Hepatic stellate cell (primary cell): ENCODE data around the gene ZNF853.

Experiments used
- DNase-seq: peaks from one replicate; pipeline ENCODE4 v3.0.0; 2011; ENCODE audit warnings: low spot score

The ZNF853 gene

GRCh38 chr7:6636741-6637543 is 21.5 kb downstream of the ZNF853 start, which contains the start of gene ZNF316:
Gene ZNF316, plus strand, starts transcription at chr7:6637318. Its CDS starts 5,092 bp downstream, at chr7:6642410.
- DNase-seq, result peak; percentile 90

DNA sequence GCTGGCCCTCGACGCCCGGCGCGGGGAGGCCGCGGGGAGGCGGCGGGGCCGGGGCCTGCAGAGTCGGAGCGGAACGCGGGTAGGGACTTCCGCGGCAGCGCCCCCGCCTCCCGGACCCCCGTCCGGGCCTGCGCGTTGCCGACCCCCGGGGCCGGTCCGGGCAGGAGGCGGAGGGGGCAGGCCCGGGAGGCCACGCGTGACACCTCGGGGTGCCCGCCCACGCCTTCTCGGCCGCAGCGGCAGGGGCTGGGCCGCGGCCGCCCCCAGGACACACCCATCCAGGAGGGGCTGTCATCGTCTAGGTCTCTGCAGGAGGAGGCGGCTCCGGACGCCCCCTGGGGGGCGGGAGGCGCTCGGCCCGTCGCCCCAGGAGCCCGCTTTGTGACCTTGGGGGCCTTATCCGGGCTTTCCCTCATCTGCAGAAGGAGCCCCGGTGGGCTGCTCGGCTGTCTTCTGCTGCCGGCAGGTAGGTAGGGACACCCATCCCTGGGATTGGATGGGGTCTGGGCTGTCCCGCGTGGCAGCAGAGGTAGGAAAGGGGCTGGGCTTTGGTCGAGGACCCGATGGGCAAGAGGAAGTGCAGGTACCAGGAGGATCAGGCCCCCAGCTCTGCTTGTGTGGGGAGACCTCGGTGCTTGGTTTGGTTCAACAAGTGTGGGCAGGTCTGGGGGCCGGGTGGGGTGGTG is 22.3 kb downstream of the ZNF853 start:
- peak; percentile 70 for DNase-seq

DNA sequence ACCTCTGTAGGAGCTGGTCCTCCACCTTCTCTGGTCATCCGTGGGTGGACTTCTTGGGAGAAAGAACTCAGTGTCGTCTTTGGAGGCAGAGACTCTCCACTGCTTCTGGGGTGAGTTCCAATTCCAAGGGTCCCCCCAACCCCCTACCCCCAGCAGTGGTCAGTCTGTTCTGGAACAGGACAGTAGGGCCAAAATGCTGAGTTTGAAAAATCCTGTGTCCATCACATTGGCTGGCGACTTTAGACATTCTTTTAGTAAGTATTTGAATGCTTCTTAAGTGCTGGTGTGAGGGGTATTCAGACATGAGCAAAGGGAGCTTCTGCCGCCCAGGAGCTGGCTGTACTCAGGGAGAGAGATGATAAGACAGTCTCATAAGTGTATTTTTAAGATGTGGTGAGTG is 23.6 kb downstream of the ZNF853 start:
- DNase-seq, result no peak

DNA sequence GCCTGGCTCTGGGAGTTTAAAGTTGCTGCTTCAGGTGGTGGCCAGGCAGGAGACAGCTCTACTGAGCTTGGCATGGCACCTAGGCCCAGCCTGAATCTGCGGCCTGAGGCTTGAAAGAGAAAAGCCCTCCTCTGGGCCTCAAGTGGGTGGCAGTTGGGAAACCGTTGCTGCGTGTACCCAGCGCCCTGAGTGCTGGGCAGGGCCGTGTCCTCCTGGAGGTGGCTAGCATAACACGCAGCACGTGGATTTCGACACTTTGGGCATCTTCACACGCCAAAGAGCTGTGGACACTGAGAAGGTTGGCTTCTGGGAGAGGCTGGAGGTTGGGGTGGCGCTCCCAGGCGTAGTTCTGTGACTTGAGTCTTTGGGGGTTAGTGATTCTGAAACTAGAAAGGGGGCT is 24.2 kb downstream of the ZNF853 start:
- no peak for DNase-seq

- no peak for DNase-seq
Measured at GRCh38 chr7:6640246-6640721, 24.9 kb downstream of the ZNF853 start.

DNA sequence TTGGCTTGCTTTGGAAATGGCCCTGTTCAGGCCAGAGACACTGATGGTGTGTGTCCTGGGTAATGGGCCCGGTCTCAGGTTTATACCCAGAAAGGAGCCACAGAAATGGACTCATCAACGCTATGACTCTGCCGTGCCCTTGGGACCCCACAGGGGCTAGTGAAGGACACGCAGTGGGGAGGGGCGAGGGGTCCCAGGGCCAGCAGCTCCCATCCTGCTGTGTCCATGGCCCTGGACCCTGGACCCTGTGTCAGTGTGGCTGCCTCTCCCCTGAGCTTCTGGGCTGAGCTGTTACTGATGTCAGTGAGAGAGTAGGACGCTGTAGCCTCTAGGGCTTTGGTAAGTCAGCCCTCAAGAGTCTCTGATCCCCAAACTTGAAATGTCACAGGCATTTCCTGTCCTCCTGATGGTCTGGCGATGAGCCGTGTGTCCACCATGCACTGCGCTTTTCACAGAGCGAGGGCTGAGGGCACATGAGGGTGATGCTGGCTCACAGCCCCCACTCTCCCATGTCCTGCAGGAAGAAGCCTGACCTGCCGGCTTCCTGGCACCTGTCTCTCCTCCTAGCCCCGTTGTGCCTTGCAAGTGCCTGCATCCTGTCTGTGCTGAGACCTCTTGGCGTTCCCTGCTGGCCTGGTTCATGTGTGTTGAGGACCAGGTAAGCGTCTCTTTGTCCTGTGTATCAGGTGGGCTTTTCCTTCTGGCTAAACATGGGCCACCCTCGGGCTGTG is 26.1 kb downstream of the ZNF853 start:
- DNase-seq, result no peak

GRCh38 chr7:6642239-6642839 is 26.9 kb downstream of the ZNF853 start:
- no peak for DNase-seq

DNA sequence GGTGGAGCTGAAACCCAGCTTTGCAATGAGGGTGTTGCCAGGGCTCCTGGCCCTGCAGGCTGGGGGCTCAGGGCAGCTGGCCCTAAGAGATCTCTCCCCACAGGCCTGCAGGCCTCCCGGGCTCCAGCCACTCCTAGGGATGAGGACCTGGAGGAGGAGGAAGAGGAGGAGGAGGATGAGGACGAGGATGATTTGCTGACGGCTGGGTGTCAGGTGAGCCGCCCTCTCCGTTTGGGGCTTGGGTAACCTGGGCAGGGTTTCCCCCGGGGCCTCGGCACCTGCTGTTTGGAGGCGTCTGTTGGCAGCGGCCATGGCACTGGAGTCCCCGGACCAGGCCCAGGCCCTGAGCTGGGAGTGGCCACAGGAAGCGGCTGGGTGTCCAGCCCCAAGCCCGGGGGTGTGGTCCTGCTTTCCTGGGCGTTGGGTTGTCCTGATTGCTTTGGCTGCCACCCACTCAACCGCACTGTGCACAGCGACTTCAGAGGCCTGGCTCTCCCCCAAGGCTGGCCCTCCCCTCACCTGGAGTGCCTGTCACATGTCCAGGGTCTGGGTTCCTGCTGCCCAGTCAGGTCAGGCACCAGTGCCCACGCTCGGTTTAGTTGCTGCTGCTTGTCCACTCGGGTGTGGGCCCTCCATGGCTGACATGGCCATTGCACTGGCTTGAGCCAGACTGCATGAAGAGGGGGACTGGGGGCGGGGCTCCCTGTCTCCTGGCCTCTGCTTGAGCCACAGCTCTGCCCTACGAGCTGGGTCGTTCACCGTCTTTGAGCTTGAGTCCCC is 27.6 kb downstream of the ZNF853 start:
- DNase-seq, result no peak

- DNase-seq, result no peak
Measured at GRCh38 chr7:6643915-6644625, 28.7 kb downstream of the ZNF853 start.

DNA sequence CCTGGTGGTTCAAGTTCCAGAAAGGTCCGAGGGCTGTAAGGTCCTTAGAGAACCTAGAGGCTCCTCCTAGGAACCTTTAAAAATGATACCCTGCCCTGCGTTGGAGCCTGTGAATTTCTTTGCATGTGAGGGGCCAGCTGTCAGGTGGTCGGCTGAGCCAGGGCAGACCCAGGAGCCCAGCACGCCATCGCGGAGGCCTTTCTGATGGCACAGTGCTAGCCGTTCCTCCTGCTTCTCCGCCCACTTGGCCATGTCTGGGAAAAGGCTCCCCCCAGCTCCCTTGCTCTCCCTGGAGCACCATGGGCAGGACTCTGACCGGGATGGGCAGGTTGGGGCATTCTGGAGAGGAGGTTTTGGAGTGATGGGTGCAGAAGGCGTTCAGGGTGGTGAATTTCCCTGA is 29.3 kb downstream of the ZNF853 start:
- DNase-seq, result no peak

GRCh38 chr7:6646465-6646864 is 31.1 kb downstream of the ZNF853 start:
- no peak for DNase-seq

GRCh38 chr7:6647080-6647479 is 31.7 kb downstream of the ZNF853 start:
- no peak for DNase-seq

DNA sequence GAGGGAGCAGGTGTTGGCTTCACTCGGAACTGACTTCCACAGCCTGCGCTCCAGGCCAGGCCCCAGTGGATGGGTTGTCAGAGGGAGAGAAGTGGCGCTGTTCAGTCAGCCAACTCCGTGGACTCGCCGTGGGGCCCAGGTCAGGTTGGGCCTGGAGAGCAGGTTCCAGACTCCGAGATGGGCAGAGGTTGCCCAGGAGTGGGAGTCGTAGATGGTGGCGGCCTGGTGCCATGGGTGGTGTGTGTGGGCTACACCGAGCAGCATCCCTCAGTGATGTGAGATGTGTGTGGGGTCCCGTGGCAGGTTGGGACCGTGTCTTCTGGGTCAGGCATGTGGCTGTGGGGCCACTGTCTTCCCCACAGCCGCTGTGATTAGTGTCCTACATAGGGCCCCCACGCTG is 32.1 kb downstream of the ZNF853 start:
- DNase-seq, result no peak

GRCh38 chr7:6648066-6648814 is 32.8 kb downstream of the ZNF853 start:
- DNase-seq, result no peak

DNA sequence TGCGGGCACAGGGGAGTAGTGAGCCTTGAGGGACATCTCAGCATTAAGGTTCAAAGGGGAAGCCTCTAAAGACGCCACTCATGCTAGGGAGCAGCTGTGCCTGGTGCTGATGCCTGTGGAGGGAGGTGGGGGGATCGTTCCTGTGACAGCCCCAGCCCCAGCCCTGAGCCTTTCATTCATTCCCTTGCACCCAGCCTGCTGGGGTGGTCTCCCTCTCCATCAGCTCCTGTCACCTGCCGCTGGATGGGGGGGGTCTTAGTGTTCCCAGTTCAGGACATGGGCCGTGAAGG is 33.4 kb downstream of the ZNF853 start:
- DNase-seq, result no peak

DNA sequence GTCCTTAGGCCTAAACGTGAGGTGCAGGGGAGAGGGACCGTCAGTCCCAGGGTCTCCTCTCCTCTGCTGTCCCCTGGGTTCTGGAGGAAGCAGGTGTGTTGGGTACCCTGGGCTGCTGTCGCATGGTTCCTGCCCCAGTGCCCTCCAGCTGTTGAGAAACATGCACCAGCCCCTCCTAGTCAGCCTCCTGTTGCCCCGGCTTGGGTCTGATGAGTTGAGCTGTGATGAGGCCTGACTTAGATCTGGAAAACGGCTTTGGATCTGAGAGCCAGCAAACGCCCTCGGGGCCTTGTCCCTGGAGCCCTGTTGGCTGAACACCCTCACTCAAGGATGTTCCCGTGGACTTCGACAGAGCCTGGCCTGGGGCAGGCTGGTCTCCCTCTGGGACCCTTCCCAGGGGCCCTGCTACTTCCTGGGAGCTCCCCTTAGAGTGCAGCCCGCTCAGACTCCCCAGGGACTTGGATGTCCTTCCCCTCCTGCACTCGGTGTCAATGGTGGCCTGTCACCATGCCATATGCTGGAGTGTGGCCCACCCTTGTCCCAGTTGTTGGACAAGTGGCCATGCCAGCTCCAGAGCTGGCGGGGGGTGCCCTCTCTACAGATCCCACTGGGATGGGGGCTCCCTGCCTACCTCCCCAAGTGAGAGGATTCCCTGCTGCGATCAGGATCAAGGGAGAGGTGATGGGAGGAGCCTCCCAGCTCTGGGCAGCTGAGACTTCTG is 34.0 kb downstream of the ZNF853 start:
- DNase-seq, result no peak

DNA sequence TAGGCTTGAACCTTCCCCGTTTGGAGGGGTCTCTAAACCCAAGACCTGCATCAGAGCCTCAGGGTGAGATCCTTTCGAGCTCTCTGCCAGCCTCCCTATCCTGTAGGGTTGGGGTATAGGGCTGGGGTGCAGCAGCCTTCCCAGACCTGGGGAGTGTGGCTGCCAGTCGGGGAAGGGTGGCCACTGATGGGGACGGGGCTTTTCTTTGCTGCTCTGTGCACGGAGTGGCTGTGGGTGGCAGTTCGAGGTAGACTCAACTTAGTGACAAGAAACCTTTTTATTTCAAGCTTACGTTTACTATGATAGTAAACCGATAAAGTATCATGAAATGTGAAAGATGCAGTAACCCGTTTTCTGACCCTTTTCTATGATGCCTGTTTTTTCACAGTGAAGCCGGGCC is 34.7 kb downstream of the ZNF853 start:
- no peak for DNase-seq

- DNase-seq, result no peak
Measured at GRCh38 chr7:6650521-6651011, 35.2 kb downstream of the ZNF853 start.

DNA sequence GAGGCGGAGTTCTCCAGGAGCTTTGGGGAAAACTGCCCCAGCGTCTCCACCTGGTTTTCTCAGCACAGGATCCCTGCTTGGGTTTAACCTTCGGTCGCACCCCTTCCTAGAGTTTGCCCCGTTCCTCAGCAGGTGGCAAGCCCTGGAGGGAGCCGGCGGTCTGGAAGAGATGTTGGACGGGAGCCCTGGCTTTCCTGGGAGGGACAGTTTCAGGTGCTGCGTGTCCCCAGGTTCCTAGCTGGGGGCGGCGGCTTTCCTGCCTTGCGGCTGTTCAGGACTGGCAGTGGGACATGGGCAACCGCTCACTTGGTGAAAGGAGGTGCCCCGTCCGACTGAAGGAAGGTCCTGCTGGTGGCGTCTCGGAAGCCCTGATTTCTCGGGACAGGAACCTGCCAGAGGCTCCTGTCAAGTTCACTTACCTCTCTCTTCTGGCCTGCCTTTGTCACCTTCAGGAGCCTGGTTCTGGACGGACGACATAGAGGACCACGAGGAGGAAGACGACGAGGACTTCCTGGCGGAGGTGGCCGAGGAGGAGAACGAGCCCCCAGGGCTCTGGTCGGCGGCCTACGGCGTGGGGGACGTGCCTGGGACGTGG is 36.5 kb downstream of the ZNF853 start:
- DNase-seq, result no peak
